HEK293 (cell line): ENCODE results near the gene ATP13A2.

Source experiments
- BCL11A ChIP-seq: fragments of 450-650 bp; formaldehyde crosslinking; IDR thresholded peaks from 2 replicates; pipeline ENCODE4 v1.5.1; 2016; ENCODE audit warnings: low read depth, missing biosample characterization, missing genetic modification characterization
- HOXC10 ChIP-seq: sonication (generic); formaldehyde crosslinking; IDR thresholded peaks from 2 replicates; pipeline ENCODE4 v1.8.1; 2023; ENCODE audit warnings: mild to moderate bottlenecking, missing genetic modification reagents
- OSR2 ChIP-seq: fragments of 450-650 bp; formaldehyde crosslinking; IDR thresholded peaks from 2 replicates; pipeline ENCODE4 v1.5.1; 2016; ENCODE audit warnings: missing biosample characterization, missing genetic modification characterization
- YY2 ChIP-seq: fragments of 450-650 bp; formaldehyde crosslinking; IDR thresholded peaks from 2 replicates; pipeline ENCODE4 v1.5.1; 2016; ENCODE audit warnings: missing biosample characterization, missing genetic modification characterization
- ZFHX2 ChIP-seq: fragments of 450-650 bp; formaldehyde crosslinking; conservative IDR thresholded peaks from 2 replicates; pipeline ENCODE4 v1.5.1; 2016; ENCODE audit warnings: missing biosample characterization, missing genetic modification characterization
- ZNF138 ChIP-seq: fragments of 450-650 bp; formaldehyde crosslinking; IDR thresholded peaks from 2 replicates; pipeline ENCODE4 v1.5.1; 2016; ENCODE audit warnings: missing biosample characterization, missing genetic modification characterization, borderline replicate concordance
- ZNF140 ChIP-seq: fragments of 450-650 bp; formaldehyde crosslinking; IDR thresholded peaks from 2 replicates; pipeline ENCODE4 v1.5.1; 2016; ENCODE audit warnings: missing biosample characterization, missing genetic modification characterization
- ZNF2 ChIP-seq: fragments of 450-650 bp; formaldehyde crosslinking; IDR thresholded peaks from 2 replicates; pipeline ENCODE4 v1.5.1; 2016; ENCODE audit warnings: missing biosample characterization, missing genetic modification characterization
- ZNF202 ChIP-seq: fragments of 450-650 bp; formaldehyde crosslinking; IDR thresholded peaks from 2 replicates; pipeline ENCODE4 v1.5.1; 2016; ENCODE audit warnings: missing biosample characterization, missing genetic modification characterization, borderline replicate concordance
- ZNF211 ChIP-seq: fragments of 450-650 bp; formaldehyde crosslinking; IDR thresholded peaks from 2 replicates; pipeline ENCODE4 v1.5.1; 2016; ENCODE audit warnings: low read depth, missing biosample characterization, missing genetic modification characterization
- ZNF335 ChIP-seq: fragments of 450-650 bp; formaldehyde crosslinking; conservative IDR thresholded peaks from 2 replicates; pipeline ENCODE4 v1.5.1; 2016; ENCODE audit warnings: missing biosample characterization, missing genetic modification characterization
- ZNF555 ChIP-seq: fragments of 450-650 bp; formaldehyde crosslinking; conservative IDR thresholded peaks from 2 replicates; pipeline ENCODE4 v1.5.1; 2017; ENCODE audit warnings: missing biosample characterization, mild to moderate bottlenecking, missing genetic modification characterization, inconsistent platforms
- ZNF664 ChIP-seq: fragments of 450-650 bp; formaldehyde crosslinking; IDR thresholded peaks from 2 replicates; pipeline ENCODE4 v1.5.1; 2016; ENCODE audit warnings: missing biosample characterization, missing genetic modification characterization
- ZNF776 ChIP-seq: fragments of 450-650 bp; formaldehyde crosslinking; IDR thresholded peaks from 2 replicates; pipeline ENCODE4 v1.5.0; 2017; ENCODE audit warnings: missing biosample characterization, missing genetic modification characterization, borderline replicate concordance
- ZNF792 ChIP-seq: fragments of 450-650 bp; formaldehyde crosslinking; IDR thresholded peaks from 2 replicates; pipeline ENCODE4 v1.5.1; 2016; ENCODE audit warnings: missing biosample characterization, missing genetic modification characterization
- ZSCAN30 ChIP-seq: fragments of 450-650 bp; IDR thresholded peaks from 2 replicates; pipeline ENCODE4 v1.5.1; 2018; ENCODE audit warnings: missing biosample characterization, mild to moderate bottlenecking, missing genetic modification characterization, moderate library complexity
- TF ChIP-seq, protein P1 (sequence below): fragments of 450-650 bp; formaldehyde crosslinking; IDR thresholded peaks from 2 replicates; pipeline ENCODE4 v1.5.1; 2016; ENCODE audit warnings: missing biosample characterization, missing genetic modification characterization
- TF ChIP-seq, protein P2 (sequence below): fragments of 450-650 bp; formaldehyde crosslinking; IDR thresholded peaks from 2 replicates; pipeline ENCODE4 v1.5.1; 2016; ENCODE audit warnings: missing biosample characterization, missing genetic modification characterization
- TF ChIP-seq, protein P3 (sequence below): fragments of 450-650 bp; formaldehyde crosslinking; IDR thresholded peaks from 2 replicates; pipeline ENCODE4 v1.5.0; 2017; ENCODE audit warnings: missing biosample characterization, missing genetic modification characterization, borderline replicate concordance
- TF ChIP-seq, protein P4 (sequence below): fragments of 450-650 bp; formaldehyde crosslinking; IDR thresholded peaks from 2 replicates; pipeline ENCODE4 v1.5.1; 2016; ENCODE audit warnings: missing biosample characterization, missing genetic modification characterization, borderline replicate concordance
- TF ChIP-seq, protein P5 (sequence below): fragments of 450-650 bp; formaldehyde crosslinking; IDR thresholded peaks from 2 replicates; pipeline ENCODE4 v1.5.1; 2016; ENCODE audit warnings: missing biosample characterization, missing genetic modification characterization
- TF ChIP-seq, protein P6 (sequence below): fragments of 450-650 bp; formaldehyde crosslinking; IDR thresholded peaks from 2 replicates; pipeline ENCODE4 v1.5.1; 2017; ENCODE audit warnings: missing biosample characterization, missing genetic modification characterization

Gene ATP13A2

DNA sequence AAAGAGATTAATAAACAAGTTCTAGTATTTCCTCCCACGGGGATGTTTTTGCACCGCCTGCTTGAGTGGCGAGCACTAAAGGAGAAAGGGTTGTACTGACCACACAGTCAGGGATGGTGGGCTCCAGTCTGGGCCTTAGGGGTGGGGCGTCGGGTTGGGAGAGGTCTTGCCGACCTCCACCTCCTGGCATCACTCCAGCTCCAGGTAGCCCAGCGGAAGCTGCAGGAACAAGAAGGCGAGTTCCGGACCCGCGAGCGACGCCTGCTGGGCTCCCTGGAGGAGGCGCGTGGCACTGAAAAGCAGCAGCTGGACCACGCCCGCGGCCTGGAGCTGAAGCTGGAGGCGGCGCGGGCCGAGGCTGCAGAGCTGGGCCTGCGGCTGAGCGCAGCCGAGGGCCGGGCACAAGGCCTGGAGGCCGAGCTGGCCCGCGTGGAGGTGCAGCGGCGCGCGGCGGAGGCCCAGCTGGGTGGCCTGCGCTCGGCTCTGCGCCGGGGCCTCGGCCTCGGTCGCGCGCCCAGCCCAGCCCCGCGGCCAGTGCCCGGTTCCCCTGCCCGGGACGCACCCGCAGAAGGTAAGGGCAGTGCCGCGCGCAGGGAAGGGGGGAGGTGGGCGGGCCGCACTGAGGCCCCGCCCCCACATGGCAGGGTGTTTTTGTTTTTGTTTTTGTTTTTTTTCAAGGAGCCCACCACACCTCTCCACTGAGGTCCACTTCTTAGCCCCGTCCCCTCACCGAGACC lies 51.0 kb downstream of the ATP13A2 start (continued):
- TF ChIP-seq, protein P1, sequence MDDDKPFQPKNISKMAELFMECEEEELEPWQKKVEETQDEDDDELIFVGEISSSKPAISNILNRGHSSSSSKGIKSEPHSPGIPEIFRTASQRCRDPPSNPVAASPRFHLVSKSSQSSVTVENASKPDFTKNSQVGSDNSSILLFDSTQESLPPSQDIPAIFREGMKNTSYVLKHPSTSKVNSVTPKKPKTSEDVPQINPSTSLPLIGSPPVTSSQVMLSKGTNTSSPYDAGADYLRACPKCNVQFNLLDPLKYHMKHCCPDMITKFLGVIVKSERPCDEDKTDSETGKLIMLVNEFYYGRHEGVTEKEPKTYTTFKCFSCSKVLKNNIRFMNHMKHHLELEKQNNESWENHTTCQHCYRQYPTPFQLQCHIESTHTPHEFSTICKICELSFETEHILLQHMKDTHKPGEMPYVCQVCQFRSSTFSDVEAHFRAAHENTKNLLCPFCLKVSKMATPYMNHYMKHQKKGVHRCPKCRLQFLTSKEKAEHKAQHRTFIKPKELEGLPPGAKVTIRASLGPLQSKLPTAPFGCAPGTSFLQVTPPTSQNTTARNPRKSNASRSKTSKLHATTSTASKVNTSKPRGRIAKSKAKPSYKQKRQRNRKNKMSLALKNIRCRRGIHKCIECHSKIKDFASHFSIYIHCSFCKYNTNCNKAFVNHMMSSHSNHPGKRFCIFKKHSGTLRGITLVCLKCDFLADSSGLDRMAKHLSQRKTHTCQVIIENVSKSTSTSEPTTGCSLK: no peak
- TF ChIP-seq BCL11A (tag by site-specific recombination) (0 out of 2 replicates have a peak, but pooled peaks have one; percentile 27), ZNF335 (tag by site-specific recombination) (peak; percentile 88), HOXC10 (no peak), ZNF776 (no peak), ZNF555 (tag by site-specific recombination) (no peak), ZNF138 (no peak), OSR2 (peak; percentile 91), ZNF792 (tag by site-specific recombination) (no peak), ZSCAN30 (tag by site-specific recombination) (no peak; the same call in 1 of the 2 replicates), ZNF2 (0 out of 2 replicates have a peak, but pooled peaks have one; percentile 18), ZFHX2 (tag by site-specific recombination) (peak; percentile 53), ZNF211 (tag by site-specific recombination) (no peak), ZNF664 (tag by site-specific recombination) (no peak), YY2 (tag by site-specific recombination) (no peak), ZNF202 (tag by site-specific recombination) (no peak), ZNF140 (tag by site-specific recombination) (no peak)
- TF ChIP-seq, protein P2, sequence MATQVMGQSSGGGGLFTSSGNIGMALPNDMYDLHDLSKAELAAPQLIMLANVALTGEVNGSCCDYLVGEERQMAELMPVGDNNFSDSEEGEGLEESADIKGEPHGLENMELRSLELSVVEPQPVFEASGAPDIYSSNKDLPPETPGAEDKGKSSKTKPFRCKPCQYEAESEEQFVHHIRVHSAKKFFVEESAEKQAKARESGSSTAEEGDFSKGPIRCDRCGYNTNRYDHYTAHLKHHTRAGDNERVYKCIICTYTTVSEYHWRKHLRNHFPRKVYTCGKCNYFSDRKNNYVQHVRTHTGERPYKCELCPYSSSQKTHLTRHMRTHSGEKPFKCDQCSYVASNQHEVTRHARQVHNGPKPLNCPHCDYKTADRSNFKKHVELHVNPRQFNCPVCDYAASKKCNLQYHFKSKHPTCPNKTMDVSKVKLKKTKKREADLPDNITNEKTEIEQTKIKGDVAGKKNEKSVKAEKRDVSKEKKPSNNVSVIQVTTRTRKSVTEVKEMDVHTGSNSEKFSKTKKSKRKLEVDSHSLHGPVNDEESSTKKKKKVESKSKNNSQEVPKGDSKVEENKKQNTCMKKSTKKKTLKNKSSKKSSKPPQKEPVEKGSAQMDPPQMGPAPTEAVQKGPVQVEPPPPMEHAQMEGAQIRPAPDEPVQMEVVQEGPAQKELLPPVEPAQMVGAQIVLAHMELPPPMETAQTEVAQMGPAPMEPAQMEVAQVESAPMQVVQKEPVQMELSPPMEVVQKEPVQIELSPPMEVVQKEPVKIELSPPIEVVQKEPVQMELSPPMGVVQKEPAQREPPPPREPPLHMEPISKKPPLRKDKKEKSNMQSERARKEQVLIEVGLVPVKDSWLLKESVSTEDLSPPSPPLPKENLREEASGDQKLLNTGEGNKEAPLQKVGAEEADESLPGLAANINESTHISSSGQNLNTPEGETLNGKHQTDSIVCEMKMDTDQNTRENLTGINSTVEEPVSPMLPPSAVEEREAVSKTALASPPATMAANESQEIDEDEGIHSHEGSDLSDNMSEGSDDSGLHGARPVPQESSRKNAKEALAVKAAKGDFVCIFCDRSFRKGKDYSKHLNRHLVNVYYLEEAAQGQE (tag by site-specific recombination): no peak
- TF ChIP-seq, protein P3, sequence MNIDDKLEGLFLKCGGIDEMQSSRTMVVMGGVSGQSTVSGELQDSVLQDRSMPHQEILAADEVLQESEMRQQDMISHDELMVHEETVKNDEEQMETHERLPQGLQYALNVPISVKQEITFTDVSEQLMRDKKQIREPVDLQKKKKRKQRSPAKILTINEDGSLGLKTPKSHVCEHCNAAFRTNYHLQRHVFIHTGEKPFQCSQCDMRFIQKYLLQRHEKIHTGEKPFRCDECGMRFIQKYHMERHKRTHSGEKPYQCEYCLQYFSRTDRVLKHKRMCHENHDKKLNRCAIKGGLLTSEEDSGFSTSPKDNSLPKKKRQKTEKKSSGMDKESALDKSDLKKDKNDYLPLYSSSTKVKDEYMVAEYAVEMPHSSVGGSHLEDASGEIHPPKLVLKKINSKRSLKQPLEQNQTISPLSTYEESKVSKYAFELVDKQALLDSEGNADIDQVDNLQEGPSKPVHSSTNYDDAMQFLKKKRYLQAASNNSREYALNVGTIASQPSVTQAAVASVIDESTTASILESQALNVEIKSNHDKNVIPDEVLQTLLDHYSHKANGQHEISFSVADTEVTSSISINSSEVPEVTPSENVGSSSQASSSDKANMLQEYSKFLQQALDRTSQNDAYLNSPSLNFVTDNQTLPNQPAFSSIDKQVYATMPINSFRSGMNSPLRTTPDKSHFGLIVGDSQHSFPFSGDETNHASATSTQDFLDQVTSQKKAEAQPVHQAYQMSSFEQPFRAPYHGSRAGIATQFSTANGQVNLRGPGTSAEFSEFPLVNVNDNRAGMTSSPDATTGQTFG: no peak
- TF ChIP-seq, protein P4, sequence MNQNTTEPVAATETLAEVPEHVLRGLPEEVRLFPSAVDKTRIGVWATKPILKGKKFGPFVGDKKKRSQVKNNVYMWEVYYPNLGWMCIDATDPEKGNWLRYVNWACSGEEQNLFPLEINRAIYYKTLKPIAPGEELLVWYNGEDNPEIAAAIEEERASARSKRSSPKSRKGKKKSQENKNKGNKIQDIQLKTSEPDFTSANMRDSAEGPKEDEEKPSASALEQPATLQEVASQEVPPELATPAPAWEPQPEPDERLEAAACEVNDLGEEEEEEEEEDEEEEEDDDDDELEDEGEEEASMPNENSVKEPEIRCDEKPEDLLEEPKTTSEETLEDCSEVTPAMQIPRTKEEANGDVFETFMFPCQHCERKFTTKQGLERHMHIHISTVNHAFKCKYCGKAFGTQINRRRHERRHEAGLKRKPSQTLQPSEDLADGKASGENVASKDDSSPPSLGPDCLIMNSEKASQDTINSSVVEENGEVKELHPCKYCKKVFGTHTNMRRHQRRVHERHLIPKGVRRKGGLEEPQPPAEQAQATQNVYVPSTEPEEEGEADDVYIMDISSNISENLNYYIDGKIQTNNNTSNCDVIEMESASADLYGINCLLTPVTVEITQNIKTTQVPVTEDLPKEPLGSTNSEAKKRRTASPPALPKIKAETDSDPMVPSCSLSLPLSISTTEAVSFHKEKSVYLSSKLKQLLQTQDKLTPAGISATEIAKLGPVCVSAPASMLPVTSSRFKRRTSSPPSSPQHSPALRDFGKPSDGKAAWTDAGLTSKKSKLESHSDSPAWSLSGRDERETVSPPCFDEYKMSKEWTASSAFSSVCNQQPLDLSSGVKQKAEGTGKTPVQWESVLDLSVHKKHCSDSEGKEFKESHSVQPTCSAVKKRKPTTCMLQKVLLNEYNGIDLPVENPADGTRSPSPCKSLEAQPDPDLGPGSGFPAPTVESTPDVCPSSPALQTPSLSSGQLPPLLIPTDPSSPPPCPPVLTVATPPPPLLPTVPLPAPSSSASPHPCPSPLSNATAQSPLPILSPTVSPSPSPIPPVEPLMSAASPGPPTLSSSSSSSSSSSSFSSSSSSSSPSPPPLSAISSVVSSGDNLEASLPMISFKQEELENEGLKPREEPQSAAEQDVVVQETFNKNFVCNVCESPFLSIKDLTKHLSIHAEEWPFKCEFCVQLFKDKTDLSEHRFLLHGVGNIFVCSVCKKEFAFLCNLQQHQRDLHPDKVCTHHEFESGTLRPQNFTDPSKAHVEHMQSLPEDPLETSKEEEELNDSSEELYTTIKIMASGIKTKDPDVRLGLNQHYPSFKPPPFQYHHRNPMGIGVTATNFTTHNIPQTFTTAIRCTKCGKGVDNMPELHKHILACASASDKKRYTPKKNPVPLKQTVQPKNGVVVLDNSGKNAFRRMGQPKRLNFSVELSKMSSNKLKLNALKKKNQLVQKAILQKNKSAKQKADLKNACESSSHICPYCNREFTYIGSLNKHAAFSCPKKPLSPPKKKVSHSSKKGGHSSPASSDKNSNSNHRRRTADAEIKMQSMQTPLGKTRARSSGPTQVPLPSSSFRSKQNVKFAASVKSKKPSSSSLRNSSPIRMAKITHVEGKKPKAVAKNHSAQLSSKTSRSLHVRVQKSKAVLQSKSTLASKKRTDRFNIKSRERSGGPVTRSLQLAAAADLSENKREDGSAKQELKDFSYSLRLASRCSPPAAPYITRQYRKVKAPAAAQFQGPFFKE (tag by site-specific recombination): no peak
- TF ChIP-seq, protein P5, sequence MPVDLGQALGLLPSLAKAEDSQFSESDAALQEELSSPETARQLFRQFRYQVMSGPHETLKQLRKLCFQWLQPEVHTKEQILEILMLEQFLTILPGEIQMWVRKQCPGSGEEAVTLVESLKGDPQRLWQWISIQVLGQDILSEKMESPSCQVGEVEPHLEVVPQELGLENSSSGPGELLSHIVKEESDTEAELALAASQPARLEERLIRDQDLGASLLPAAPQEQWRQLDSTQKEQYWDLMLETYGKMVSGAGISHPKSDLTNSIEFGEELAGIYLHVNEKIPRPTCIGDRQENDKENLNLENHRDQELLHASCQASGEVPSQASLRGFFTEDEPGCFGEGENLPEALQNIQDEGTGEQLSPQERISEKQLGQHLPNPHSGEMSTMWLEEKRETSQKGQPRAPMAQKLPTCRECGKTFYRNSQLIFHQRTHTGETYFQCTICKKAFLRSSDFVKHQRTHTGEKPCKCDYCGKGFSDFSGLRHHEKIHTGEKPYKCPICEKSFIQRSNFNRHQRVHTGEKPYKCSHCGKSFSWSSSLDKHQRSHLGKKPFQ: no peak
- TF ChIP-seq, protein P6, sequence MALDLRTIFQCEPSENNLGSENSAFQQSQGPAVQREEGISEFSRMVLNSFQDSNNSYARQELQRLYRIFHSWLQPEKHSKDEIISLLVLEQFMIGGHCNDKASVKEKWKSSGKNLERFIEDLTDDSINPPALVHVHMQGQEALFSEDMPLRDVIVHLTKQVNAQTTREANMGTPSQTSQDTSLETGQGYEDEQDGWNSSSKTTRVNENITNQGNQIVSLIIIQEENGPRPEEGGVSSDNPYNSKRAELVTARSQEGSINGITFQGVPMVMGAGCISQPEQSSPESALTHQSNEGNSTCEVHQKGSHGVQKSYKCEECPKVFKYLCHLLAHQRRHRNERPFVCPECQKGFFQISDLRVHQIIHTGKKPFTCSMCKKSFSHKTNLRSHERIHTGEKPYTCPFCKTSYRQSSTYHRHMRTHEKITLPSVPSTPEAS: no peak
